HG02763 (cell line): ENCODE data around the gene HINT2.

Source experiments
- ATAC-seq: cut with Tn5 transposase; IDR thresholded peaks from one replicate; pipeline ENCODE4 v1.9.1; 2021; ENCODE audit warnings: mild to moderate bottlenecking, moderate library complexity; ENCODE audit not compliant: unreplicated experiment

The HINT2 gene

GRCh38 chr9:35841645-35841900, 26.7 kb upstream of the HINT2 start:
- no peak for ATAC-seq

- no peak for ATAC-seq
These were observed 26.2 kb upstream of the HINT2 start for GRCh38 chr9:35840881-35841644.

GRCh38 chr9:35839926-35840325, 25.1 kb upstream of the HINT2 start:
- no peak for ATAC-seq

DNA sequence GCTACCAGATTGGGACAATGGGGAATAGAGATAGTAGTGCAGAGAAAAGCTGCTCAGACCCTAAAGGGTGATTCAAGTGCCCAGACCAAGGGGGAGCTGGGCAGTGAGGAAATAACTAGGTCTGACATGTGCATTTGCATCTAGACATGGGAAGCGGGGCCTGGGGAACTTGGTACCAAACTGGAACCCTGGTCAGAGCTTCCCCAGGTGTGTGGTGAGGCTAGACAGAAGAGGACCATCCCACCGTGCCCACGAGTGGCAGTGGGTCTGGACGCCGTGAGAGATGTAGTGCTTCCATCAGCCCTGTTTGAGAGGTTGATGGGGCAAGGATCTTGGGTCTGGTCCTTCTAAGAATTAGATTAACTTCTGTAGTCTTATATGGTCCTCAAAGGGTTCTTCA, 21.8 kb upstream of the HINT2 start:
- ATAC-seq: no peak

- no peak for ATAC-seq
These were observed 20.9 kb upstream of the HINT2 start for GRCh38 chr9:35835766-35836165.

GRCh38 chr9:35835216-35835632, 20.4 kb upstream of the HINT2 start:
- no peak for ATAC-seq

GRCh38 chr9:35834260-35835215, 19.7 kb upstream of the HINT2 start:
- no peak for ATAC-seq

GRCh38 chr9:35832814-35833213, 18.0 kb upstream of the HINT2 start:
- no peak for ATAC-seq

DNA sequence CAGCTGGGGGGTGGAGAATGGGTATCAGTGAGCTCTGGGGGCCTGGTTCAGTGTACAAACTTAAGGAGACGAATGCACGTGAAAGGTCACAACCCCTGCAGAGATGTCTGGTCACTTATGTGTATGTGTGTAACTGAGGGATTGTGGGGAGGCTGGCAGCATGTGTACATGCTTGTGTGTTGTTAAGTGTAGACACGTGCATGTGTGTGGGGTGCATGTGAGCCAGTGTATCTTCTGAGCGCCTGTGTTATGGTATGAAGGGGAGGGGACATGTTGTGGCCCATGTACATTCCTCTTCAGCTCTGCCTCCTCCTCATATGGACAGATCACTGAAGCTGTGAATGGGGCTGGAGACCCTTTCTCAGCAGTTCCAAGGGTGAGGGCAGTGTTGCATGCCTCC, 16.2 kb upstream of the HINT2 start:
- ATAC-seq: no peak

GRCh38 chr9:35829764-35830096, 14.9 kb upstream of the HINT2 start:
- no peak for ATAC-seq

DNA sequence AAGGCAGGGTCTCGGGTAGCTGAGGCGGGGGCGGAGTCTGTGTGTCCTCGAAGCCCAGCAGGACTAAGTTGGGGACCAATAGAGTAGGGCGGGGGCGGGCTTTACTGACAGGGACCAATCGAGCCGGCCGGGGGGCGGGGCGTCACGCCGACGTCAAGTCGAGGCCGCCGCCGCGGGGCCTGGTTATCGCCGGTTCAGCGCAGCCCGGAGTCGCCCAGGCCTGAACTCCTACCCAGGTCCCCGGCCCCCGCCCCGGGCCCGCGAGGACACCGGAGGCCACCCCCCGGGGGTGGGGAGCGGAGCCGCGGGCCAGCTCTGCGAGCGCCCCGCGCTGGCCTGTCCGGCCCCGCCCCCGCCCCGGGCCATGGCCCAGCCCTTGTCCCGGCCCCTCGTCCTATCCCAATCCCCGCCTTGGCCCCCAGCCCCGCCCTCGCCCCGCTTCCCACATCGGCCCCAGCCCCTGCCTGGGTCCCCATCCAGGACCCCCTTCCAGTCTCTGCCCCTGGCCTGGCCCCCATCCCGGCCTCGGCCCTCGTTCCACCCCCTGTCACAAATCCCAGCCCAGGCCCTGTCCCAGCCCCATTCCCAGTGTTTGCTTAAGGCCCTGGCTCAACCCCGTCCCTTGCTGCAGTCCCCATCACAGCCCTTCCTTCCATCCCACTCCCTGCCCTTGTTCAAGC, 14.4 kb upstream of the HINT2 start, which contains the start of gene TMEM8B:
Gene TMEM8B, plus strand, starts transcription at position 145 of the 680 bp plus-strand sequence. Its CDS starts 220 bp downstream, at position 365.
- ATAC-seq: peak; percentile 78

DNA sequence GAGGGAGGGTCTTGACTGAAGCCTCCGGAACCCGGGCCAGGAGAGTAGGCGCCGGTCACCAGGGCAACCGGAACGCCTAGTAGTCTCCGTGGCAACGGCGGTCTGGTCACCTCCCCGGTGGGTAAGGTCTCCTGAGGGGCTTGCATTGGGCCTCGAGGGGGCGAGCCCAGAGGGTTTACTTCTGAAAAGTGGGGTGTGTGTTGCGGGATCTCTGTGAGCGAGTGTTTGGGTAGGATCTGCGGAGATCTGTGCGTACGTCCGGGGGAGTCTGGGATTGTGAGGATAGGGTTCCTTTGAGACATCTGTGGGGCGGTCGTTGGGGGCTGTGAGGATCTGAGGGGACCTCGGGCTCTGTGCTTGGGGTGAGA, 13.9 kb upstream of the HINT2 start, which contains the start of gene FAM221B:
Gene FAM221B, minus strand, starts transcription at position 17 of the 368 bp plus-strand sequence. CDS start 2,571 bp downstream, outside the sequence.
- no peak for ATAC-seq

GRCh38 chr9:35827486-35827885, 12.6 kb upstream of the HINT2 start:
- ATAC-seq: no peak

GRCh38 chr9:35826071-35826701, 11.3 kb upstream of the HINT2 start:
- ATAC-seq: no peak

DNA sequence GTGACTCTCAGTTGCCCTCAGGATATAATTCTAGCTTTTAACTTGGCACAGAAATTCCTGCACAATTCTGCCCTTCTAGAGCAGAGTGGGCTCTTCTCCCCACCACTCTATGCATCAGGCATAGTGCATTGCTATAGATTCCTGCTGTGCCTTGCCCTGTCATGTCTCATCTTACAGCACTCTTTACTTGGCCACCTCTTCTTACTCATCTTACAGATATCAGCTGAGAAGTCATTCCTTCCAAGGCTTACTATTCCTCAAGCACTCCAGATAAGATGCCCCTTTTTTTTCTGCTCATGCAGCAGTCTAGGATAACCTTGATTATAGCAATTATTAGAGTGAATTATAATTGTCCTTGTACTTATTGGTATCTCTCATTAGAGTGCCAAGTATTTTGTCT, 8.1 kb upstream of the HINT2 start:
- no peak for ATAC-seq

- no peak for ATAC-seq
These were observed 5.2 kb upstream of the HINT2 start for GRCh38 chr9:35820076-35820475.

- ATAC-seq: no peak
These were observed 3.5 kb upstream of the HINT2 start for GRCh38 chr9:35818341-35818740.

- ATAC-seq: no peak
These were observed 1.9 kb upstream of the HINT2 start for GRCh38 chr9:35816708-35817107.

DNA sequence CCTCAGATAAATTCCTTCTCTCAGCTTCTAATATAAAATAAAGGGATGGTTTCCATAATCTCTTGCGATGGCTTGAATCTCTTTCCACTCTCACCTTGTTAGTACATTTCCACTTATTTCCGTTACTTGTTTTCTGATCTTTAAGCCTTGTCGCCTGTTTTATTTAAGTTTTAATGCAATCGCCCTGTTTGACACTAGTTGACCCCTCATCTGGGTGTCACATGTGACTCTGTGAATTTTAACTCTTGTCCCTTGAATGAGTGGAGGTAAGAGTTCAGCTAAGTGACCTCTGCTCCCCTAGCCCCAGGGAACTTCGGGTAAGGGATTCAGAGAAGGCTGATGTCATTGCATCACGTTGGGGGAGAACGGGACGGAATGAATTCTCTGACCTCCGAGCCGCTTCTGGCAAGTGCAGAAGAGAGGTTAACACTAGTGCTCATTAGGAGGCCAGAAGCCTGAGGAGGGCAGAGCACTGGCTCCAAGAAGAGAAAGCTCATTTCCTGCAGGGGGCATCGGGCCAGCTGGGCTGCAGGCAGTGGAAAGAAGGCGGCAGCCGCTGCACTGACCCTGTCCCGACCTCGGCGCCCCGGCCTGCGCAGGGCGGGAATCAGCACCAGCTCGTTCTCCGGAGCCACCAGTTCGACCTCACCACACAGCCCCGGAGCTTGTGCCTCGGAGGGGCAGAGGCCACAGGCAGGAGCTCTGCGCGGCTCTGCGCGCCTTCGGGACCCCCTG, 569 bp downstream of the HINT2 start:
- peak; percentile 17 for ATAC-seq

DNA sequence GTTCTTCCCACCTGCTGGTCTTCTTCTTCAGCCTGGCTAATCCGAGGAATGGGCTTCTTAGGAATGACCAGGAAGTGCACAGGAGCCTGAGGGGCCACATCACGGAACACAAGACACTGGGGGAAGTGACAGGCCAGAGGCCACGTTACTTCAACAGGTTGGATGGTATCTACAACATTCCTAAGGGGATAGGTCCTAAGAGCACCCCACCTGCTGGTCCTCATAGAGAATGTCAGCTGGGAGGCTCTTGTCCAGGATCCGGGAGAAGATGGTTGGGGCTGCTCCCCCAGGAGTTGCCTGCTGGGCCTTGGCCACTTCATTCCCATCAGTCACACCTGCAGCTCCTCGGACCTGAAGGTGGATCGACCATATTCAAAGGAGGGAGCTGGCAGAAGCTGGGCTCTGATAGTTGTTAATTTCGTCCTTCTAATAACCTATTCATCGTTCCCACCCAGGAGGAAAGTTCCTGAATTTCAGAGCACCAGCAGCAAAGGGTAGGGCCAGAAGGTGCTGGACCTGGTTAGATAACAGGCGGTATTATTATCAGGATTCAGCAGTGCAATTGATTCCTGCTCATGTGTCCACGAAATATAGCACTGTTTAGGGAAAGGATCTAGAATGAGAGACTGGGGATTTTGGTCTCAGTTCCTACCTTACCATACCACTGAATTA, 1.3 kb downstream of the HINT2 start:
- ATAC-seq: no peak
